Measurements from ENCODE around the gene MRFAP1L1.

GRCh38 chr4:6748286-6748685 is 38.6 kb upstream of the MRFAP1L1 start:
- TF ChIP-seq CTCF (IDR thresholded peaks at IDR 0.05) (no peak), POLR2A (IDR thresholded peaks at IDR 0.05) (no peak)

Measured in heart left ventricle (tissue), 13 donors.